Kidney (tissue), 14 donors: ENCODE data around the gene ARFIP1. TPM values are rescaled to one million over a fixed set of nuclear protein-coding genes. Genes with fewer than 3 reads are reported as not detected.
"Not testable (repeated sequence)": the region's sequence is repeated elsewhere in the genome, so short reads cannot be mapped to it uniquely, and the experiment has no call there.

Source experiments
- DNase-seq, 5 donors: peaks; one replicate each; pipeline ENCODE4 v3.0.0-alpha.2; 2013 to 2020
- FAIRE-seq: peaks from 2 replicates; lab custom pipeline; 2012; peaks lifted over from hg19 to GRCh38; lab: Jason Lieb, UNC
- H3K27ac ChIP-seq, 2 donors: one replicate each; pipeline ENCODE4 v1.7.0; 2013; ENCODE audit warnings: low read depth in 2 of 2, low read length in 2 of 2, inconsistent platforms in 1 of 2
- H3K27me3 ChIP-seq: one replicate; pipeline ENCODE4 v1.7.1; 2013; ENCODE audit warnings: low read length, inconsistent platforms; ENCODE audit not compliant: control insufficient read depth, insufficient read depth
- H3K36me3 ChIP-seq, 3 donors: one replicate each; pipeline versions ENCODE4 v1.7.0 to v1.7.1; 2013; ENCODE audit warnings: low read length in 3 of 3, control low read depth in 1 of 3, inconsistent platforms in 1 of 3; ENCODE audit not compliant: insufficient read depth in 3 of 3, control insufficient read depth in 2 of 3
- H3K4me1 ChIP-seq, 3 donors: one replicate each; pipeline versions ENCODE4 v1.7.0 to v1.7.1; 2013; ENCODE audit warnings: low read length in 3 of 3, inconsistent platforms in 1 of 3, low read depth in 1 of 3; ENCODE audit not compliant: control insufficient read depth in 2 of 3, insufficient read depth in 2 of 3
- H3K4me3 ChIP-seq, 3 donors: one replicate each; pipeline versions ENCODE4 v1.7.0 to v1.8.1; 2013; ENCODE audit warnings: low read length in 3 of 3, control low read depth in 1 of 3, inconsistent platforms in 1 of 3
- H3K9ac ChIP-seq, 3 donors: one replicate each; pipeline versions ENCODE4 v1.7.0 to v1.7.1; 2013; ENCODE audit warnings: low read length in 3 of 3, control low read depth in 1 of 3, inconsistent platforms in 1 of 3
- H3K9me3 ChIP-seq, 3 donors: one replicate each; pipeline versions ENCODE4 v1.7.0 to v1.7.1; 2013; ENCODE audit warnings: low read length in 3 of 3, control low read depth in 1 of 3, inconsistent platforms in 1 of 3; ENCODE audit not compliant: control insufficient read depth in 2 of 3, insufficient read depth in 1 of 3
- intact Hi-C: fragments of 100-400 bp; cut with DNase I; formaldehyde crosslinking; loops from one replicate; pipeline ENCODE4 v1.11.1; 2022
- polyA plus RNA-seq: library from polyadenylated mRNA; stranded (reverse); fragments of 350-450 nt; fragmentation: Illumina TruSeq; extraction: RNeasy Lipid Tissue Mini Kit (QIAGEN cat#74804); gene quantifications from one replicate; pipeline ENCODE4 v1.2.3, GENCODE V29; 2014; ENCODE audit warnings: low read depth, low replicate concordance; ENCODE audit not compliant: insufficient read depth
- total RNA-seq: library from RNA; stranded (reverse); fragmentation: NEBNext Ultra II Directional; extraction: Animal tissue kit (Norgen Biotek cat#: 25700); gene quantifications from one replicate; pipeline ENCODE4 v1.2.1, GENCODE V29; 2021
- TF ChIP-seq, protein P1 (sequence below): IDR thresholded peaks from 3 replicates; pipeline ENCODE4 v1.5.1; 2012; ENCODE audit warnings: mild to moderate bottlenecking, moderate library complexity, borderline replicate concordance; ENCODE audit not compliant: insufficient read depth; ENCODE audit errors: extremely low read depth
- donor health status: control.
- donor health status: control.
- donor health status: control.
- donor health status: control.
- donor health status: control.
- donor health status: DM: yes; HTN: yes; CAD: no.
- donor health status: Normal renal cell carcinoma (clear cell type).

ARFIP1 gene
- total and polyA plus RNA-seq, 2 donors from 2014 or later = 23.2 to 39.1 TPM

DNA sequence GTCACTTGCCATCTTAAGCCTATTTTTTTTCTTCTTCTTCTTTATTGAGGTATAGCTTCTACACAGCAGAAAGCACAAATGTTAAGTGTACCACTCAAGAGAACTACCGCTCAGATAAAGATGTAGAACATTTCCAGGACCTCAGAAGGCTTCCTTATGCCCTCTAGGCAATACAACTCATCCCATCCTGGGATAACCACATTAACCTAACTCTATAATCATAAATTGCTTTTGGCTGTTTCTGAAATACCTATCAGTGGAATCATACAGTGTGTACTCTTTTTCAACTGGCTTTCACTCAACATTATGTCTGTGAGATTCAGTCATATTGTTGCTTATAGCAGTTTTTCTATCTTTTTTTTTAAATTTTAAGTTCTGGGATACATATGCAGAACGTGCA is 51.7 kb downstream of the ARFIP1 start:
- Histone ChIP-seq H3K27me3 (no peaks in the 10 kb centered on the region), H3K9me3 (no peaks in the 10 kb centered on the region), H3K27ac (no peak overlapping the region), H3K4me3 (no peak overlapping the region), H3K36me3 (peaks cover 0 to 2% (median 0%) of the 10 kb centered on the region in 3 donors), H3K9ac (no peak overlapping the region), H3K4me1 (no peaks in the 10 kb centered on the region)
- no peak for FAIRE-seq
- TF ChIP-seq, protein P1, sequence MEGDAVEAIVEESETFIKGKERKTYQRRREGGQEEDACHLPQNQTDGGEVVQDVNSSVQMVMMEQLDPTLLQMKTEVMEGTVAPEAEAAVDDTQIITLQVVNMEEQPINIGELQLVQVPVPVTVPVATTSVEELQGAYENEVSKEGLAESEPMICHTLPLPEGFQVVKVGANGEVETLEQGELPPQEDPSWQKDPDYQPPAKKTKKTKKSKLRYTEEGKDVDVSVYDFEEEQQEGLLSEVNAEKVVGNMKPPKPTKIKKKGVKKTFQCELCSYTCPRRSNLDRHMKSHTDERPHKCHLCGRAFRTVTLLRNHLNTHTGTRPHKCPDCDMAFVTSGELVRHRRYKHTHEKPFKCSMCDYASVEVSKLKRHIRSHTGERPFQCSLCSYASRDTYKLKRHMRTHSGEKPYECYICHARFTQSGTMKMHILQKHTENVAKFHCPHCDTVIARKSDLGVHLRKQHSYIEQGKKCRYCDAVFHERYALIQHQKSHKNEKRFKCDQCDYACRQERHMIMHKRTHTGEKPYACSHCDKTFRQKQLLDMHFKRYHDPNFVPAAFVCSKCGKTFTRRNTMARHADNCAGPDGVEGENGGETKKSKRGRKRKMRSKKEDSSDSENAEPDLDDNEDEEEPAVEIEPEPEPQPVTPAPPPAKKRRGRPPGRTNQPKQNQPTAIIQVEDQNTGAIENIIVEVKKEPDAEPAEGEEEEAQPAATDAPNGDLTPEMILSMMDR = no peak
- DNase-seq = no peak
- intact Hi-C loops = no loop called here

GRCh38 chr4:152836936-152837335 is 57.2 kb downstream of the ARFIP1 start:
- no peaks in the 10 kb centered on the region for H3K36me3 ChIP-seq
- no peak overlapping the region for H3K27ac ChIP-seq
- H3K9me3 ChIP-seq = peaks cover 0 to 1% (median 0%) of the 10 kb centered on the region in 3 donors
- FAIRE-seq (no peak), DNase-seq (no peak)
- H3K27me3 ChIP-seq = no peaks in the 10 kb centered on the region
- no peaks in the 10 kb centered on the region for H3K4me1 ChIP-seq
- no peak overlapping the region for H3K9ac ChIP-seq
- H3K4me3 ChIP-seq = no peak overlapping the region
- intact Hi-C loops = no loop called here
- TF ChIP-seq, protein P1 = no peak

- H3K9me3 ChIP-seq, DNase-seq, H3K27ac ChIP-seq, H3K36me3 ChIP-seq, H3K9ac ChIP-seq, intact Hi-C loops, H3K4me3 ChIP-seq, H3K27me3 ChIP-seq, H3K4me1 ChIP-seq, FAIRE-seq: not testable (repeated sequence)
These were observed 60.0 kb downstream of the ARFIP1 start for GRCh38 chr4:152839729-152840128.

- H3K4me3 ChIP-seq = no peak overlapping the region
- H3K9me3 ChIP-seq = peaks cover 0 to 1% (median 0%) of the 10 kb centered on the region in 3 donors
- H3K27me3 ChIP-seq = no peaks in the 10 kb centered on the region
- H3K9ac ChIP-seq = no peak overlapping the region
- FAIRE-seq (no peak), DNase-seq (no peak)
- peak overlapping the region in 1 of 2 donors; percentile 2 for H3K27ac ChIP-seq
- H3K36me3 ChIP-seq = no peaks in the 10 kb centered on the region
- intact Hi-C loops = no loop called here
- peaks cover 0 to 6% (median 0%) of the 10 kb centered on the region in 3 donors for H3K4me1 ChIP-seq
- TF ChIP-seq, protein P1 = no peak
These were observed 63.8 kb downstream of the ARFIP1 start for GRCh38 chr4:152843481-152844090.
